Mucosa of rectum (tissue), 2 donors: ENCODE data around the gene CACNA1H.
"Not testable (repeated sequence)": the region's sequence is repeated elsewhere in the genome, so short reads cannot be mapped to it uniquely, and the experiment has no call there.

ENCODE experiments used
- H3K27ac ChIP-seq, 2 donors: one replicate each; pipeline ENCODE4 v1.7.0; 2013; ENCODE audit warnings: inconsistent platforms in 2 of 2, low read depth in 2 of 2, low read length in 2 of 2
- H3K27me3 ChIP-seq, 2 donors: one replicate each; pipeline ENCODE4 v1.7.0; 2013; ENCODE audit warnings: low read length in 2 of 2; ENCODE audit not compliant: control insufficient read depth in 2 of 2, insufficient read depth in 2 of 2
- H3K36me3 ChIP-seq, 2 donors: one replicate each; pipeline ENCODE4 v1.7.0; 2013; ENCODE audit warnings: low read length in 2 of 2; ENCODE audit not compliant: control insufficient read depth in 2 of 2, insufficient read depth in 2 of 2
- H3K4me1 ChIP-seq, 2 donors: one replicate each; pipeline ENCODE4 v1.7.0; 2013; ENCODE audit warnings: low read length in 2 of 2, mild to moderate bottlenecking in 1 of 2; ENCODE audit not compliant: control insufficient read depth in 2 of 2, insufficient read depth in 2 of 2
- H3K4me3 ChIP-seq, 2 donors: one replicate each; pipeline ENCODE4 v1.7.0; 2013; ENCODE audit warnings: low read length in 2 of 2
- H3K9ac ChIP-seq, 2 donors: one replicate each; pipeline ENCODE4 v1.7.0; 2013; ENCODE audit warnings: low read length in 2 of 2, low read depth in 1 of 2, mild to moderate bottlenecking in 1 of 2
- H3K9me3 ChIP-seq, 2 donors: one replicate each; pipeline ENCODE4 v1.7.0; 2013; ENCODE audit warnings: low read length in 2 of 2; ENCODE audit not compliant: control insufficient read depth in 2 of 2
- donor health status: healthy.
- donor health status: Normal muscosa, but diverticular disease.

Gene CACNA1H

GRCh38 chr16:1192384-1193073 lies 39.6 kb downstream of the CACNA1H start:
- Histone ChIP-seq H3K4me1 (peaks cover 0 to 2% of the 10 kb centered on the region in 2 donors), H3K36me3 (no peaks in the 10 kb centered on the region), H3K27me3 (peaks cover 0 to 2% of the 10 kb centered on the region in 2 donors), H3K27ac (no peak overlapping the region), H3K9me3 (no peaks in the 10 kb centered on the region), H3K9ac (no peak overlapping the region), H3K4me3 (no peak overlapping the region)

GRCh38 chr16:1193143-1193824 lies 40.4 kb downstream of the CACNA1H start:
- no peaks in the 10 kb centered on the region for H3K36me3 ChIP-seq
- peaks cover 0 to 2% of the 10 kb centered on the region in 2 donors for H3K4me1 ChIP-seq
- no peaks in the 10 kb centered on the region for H3K9me3 ChIP-seq
- H3K27me3 ChIP-seq: peaks cover 0 to 2% of the 10 kb centered on the region in 2 donors
- H3K4me3 ChIP-seq: no peak overlapping the region
- no peak overlapping the region for H3K27ac ChIP-seq
- no peak overlapping the region for H3K9ac ChIP-seq

GRCh38 chr16:1193825-1194581 lies 41.1 kb downstream of the CACNA1H start:
- H3K36me3 ChIP-seq: no peaks in the 10 kb centered on the region
- H3K9ac ChIP-seq: no peak overlapping the region
- H3K4me3 ChIP-seq: no peak overlapping the region
- H3K9me3 ChIP-seq: no peaks in the 10 kb centered on the region
- peaks cover 0 to 2% of the 10 kb centered on the region in 2 donors for H3K27me3 ChIP-seq
- no peak overlapping the region for H3K27ac ChIP-seq
- peaks cover 0 to 2% of the 10 kb centered on the region in 2 donors for H3K4me1 ChIP-seq

- Histone ChIP-seq H3K9me3 (no peaks in the 10 kb centered on the region), H3K36me3 (no peaks in the 10 kb centered on the region), H3K27ac (no peak overlapping the region), H3K27me3 (peaks cover 0 to 2% of the 10 kb centered on the region in 2 donors), H3K9ac (no peak overlapping the region), H3K4me3 (no peak overlapping the region), H3K4me1 (peaks cover 0 to 2% of the 10 kb centered on the region in 2 donors)
Measured at GRCh38 chr16:1194665-1195392, 41.9 kb downstream of the CACNA1H start.

GRCh38 chr16:1195393-1195666 lies 42.4 kb downstream of the CACNA1H start:
- no peaks in the 10 kb centered on the region for H3K36me3 ChIP-seq
- peaks cover 0 to 2% of the 10 kb centered on the region in 2 donors for H3K27me3 ChIP-seq
- peaks cover 0 to 2% of the 10 kb centered on the region in 2 donors for H3K4me1 ChIP-seq
- H3K27ac ChIP-seq: no peak overlapping the region
- no peak overlapping the region for H3K9ac ChIP-seq
- H3K9me3 ChIP-seq: no peaks in the 10 kb centered on the region
- no peak overlapping the region for H3K4me3 ChIP-seq

- H3K27ac ChIP-seq: no peak overlapping the region
- no peak overlapping the region for H3K4me3 ChIP-seq
- peaks cover 0 to 2% of the 10 kb centered on the region in 2 donors for H3K4me1 ChIP-seq
- no peak overlapping the region for H3K9ac ChIP-seq
- no peaks in the 10 kb centered on the region for H3K36me3 ChIP-seq
- peaks cover 0 to 2% of the 10 kb centered on the region in 2 donors for H3K27me3 ChIP-seq
- H3K9me3 ChIP-seq: no peaks in the 10 kb centered on the region
Measured at GRCh38 chr16:1196494-1196893, 43.6 kb downstream of the CACNA1H start.

GRCh38 chr16:1197237-1197866 lies 44.4 kb downstream of the CACNA1H start:
- Histone ChIP-seq H3K4me3 (no peak overlapping the region), H3K9me3 (no peaks in the 10 kb centered on the region), H3K27me3 (peaks cover 0 to 2% of the 10 kb centered on the region in 2 donors), H3K4me1 (peaks cover 0 to 1% of the 10 kb centered on the region in 2 donors), H3K27ac (no peak overlapping the region), H3K9ac (no peak overlapping the region), H3K36me3 (no peaks in the 10 kb centered on the region)

- no peak overlapping the region for H3K27ac ChIP-seq
- H3K36me3 ChIP-seq: no peaks in the 10 kb centered on the region
- H3K4me1 ChIP-seq: no peaks in the 10 kb centered on the region
- H3K4me3 ChIP-seq: no peak overlapping the region
- peaks cover 0 to 2% of the 10 kb centered on the region in 2 donors for H3K27me3 ChIP-seq
- no peak overlapping the region for H3K9ac ChIP-seq
- no peaks in the 10 kb centered on the region for H3K9me3 ChIP-seq
Measured at GRCh38 chr16:1198194-1198593, 45.3 kb downstream of the CACNA1H start.

- H3K36me3 ChIP-seq, H3K27me3 ChIP-seq, H3K9me3 ChIP-seq, H3K4me1 ChIP-seq, H3K9ac ChIP-seq, H3K27ac ChIP-seq, H3K4me3 ChIP-seq: not testable (repeated sequence)
Measured at GRCh38 chr16:1198671-1199346, 45.9 kb downstream of the CACNA1H start.
